Mucosa of rectum (tissue), 2 donors: ENCODE results near the gene AGBL4.

Experiments
- H3K27ac ChIP-seq, 2 donors: one replicate each; pipeline ENCODE4 v1.7.0; 2013; ENCODE audit warnings: inconsistent platforms in 2 of 2, low read depth in 2 of 2, low read length in 2 of 2
- H3K27me3 ChIP-seq, 2 donors: one replicate each; pipeline ENCODE4 v1.7.0; 2013; ENCODE audit warnings: low read length in 2 of 2; ENCODE audit not compliant: control insufficient read depth in 2 of 2, insufficient read depth in 2 of 2
- H3K36me3 ChIP-seq, 2 donors: one replicate each; pipeline ENCODE4 v1.7.0; 2013; ENCODE audit warnings: low read length in 2 of 2; ENCODE audit not compliant: control insufficient read depth in 2 of 2, insufficient read depth in 2 of 2
- H3K4me1 ChIP-seq, 2 donors: one replicate each; pipeline ENCODE4 v1.7.0; 2013; ENCODE audit warnings: low read length in 2 of 2, mild to moderate bottlenecking in 1 of 2; ENCODE audit not compliant: control insufficient read depth in 2 of 2, insufficient read depth in 2 of 2
- H3K4me3 ChIP-seq, 2 donors: one replicate each; pipeline ENCODE4 v1.7.0; 2013; ENCODE audit warnings: low read length in 2 of 2
- H3K9ac ChIP-seq, 2 donors: one replicate each; pipeline ENCODE4 v1.7.0; 2013; ENCODE audit warnings: low read length in 2 of 2, low read depth in 1 of 2, mild to moderate bottlenecking in 1 of 2
- H3K9me3 ChIP-seq, 2 donors: one replicate each; pipeline ENCODE4 v1.7.0; 2013; ENCODE audit warnings: low read length in 2 of 2; ENCODE audit not compliant: control insufficient read depth in 2 of 2
- donor health status: healthy.
- donor health status: Normal muscosa, but diverticular disease.

Gene AGBL4

GRCh38 chr1:48718705-48719104 is 1305.0 kb downstream of the AGBL4 start:
- H3K36me3 ChIP-seq: no peaks in the 10 kb centered on the region
- H3K27ac ChIP-seq: no peak overlapping the region
- H3K27me3 ChIP-seq: no peaks in the 10 kb centered on the region
- no peak overlapping the region for H3K4me3 ChIP-seq
- H3K9me3 ChIP-seq: no peaks in the 10 kb centered on the region
- no peaks in the 10 kb centered on the region for H3K4me1 ChIP-seq
- H3K9ac ChIP-seq: no peak overlapping the region

GRCh38 chr1:48718116-48718630 is 1305.6 kb downstream of the AGBL4 start:
- Histone ChIP-seq H3K27me3 (no peaks in the 10 kb centered on the region), H3K36me3 (no peaks in the 10 kb centered on the region), H3K4me3 (no peak overlapping the region), H3K9ac (no peak overlapping the region), H3K9me3 (no peaks in the 10 kb centered on the region), H3K4me1 (no peaks in the 10 kb centered on the region), H3K27ac (no peak overlapping the region)

GRCh38 chr1:48717082-48717481 is 1306.7 kb downstream of the AGBL4 start:
- Histone ChIP-seq H3K27ac (no peak overlapping the region), H3K27me3 (no peaks in the 10 kb centered on the region), H3K9me3 (no peaks in the 10 kb centered on the region), H3K36me3 (no peaks in the 10 kb centered on the region), H3K4me3 (no peak overlapping the region), H3K4me1 (no peaks in the 10 kb centered on the region), H3K9ac (no peak overlapping the region)

GRCh38 chr1:48715921-48716320 is 1307.8 kb downstream of the AGBL4 start:
- Histone ChIP-seq H3K9me3 (no peaks in the 10 kb centered on the region), H3K27ac (no peak overlapping the region), H3K27me3 (no peaks in the 10 kb centered on the region), H3K36me3 (no peaks in the 10 kb centered on the region), H3K4me3 (no peak overlapping the region), H3K9ac (no peak overlapping the region), H3K4me1 (no peaks in the 10 kb centered on the region)

- H3K9me3 ChIP-seq: no peaks in the 10 kb centered on the region
- H3K36me3 ChIP-seq: no peaks in the 10 kb centered on the region
- no peaks in the 10 kb centered on the region for H3K27me3 ChIP-seq
- no peak overlapping the region for H3K4me3 ChIP-seq
- H3K4me1 ChIP-seq: no peaks in the 10 kb centered on the region
- H3K27ac ChIP-seq: no peak overlapping the region
- no peak overlapping the region for H3K9ac ChIP-seq
Observed at GRCh38 chr1:48710915-48711314, 1312.8 kb downstream of the AGBL4 start.

- Histone ChIP-seq H3K27me3 (no peaks in the 10 kb centered on the region), H3K36me3 (no peaks in the 10 kb centered on the region), H3K27ac (no peak overlapping the region), H3K9ac (no peak overlapping the region), H3K9me3 (no peaks in the 10 kb centered on the region), H3K4me1 (no peaks in the 10 kb centered on the region), H3K4me3 (no peak overlapping the region)
Observed at GRCh38 chr1:48710318-48710717, 1313.4 kb downstream of the AGBL4 start.

- no peak overlapping the region for H3K4me3 ChIP-seq
- H3K4me1 ChIP-seq: no peaks in the 10 kb centered on the region
- no peak overlapping the region for H3K27ac ChIP-seq
- H3K27me3 ChIP-seq: no peaks in the 10 kb centered on the region
- no peaks in the 10 kb centered on the region for H3K36me3 ChIP-seq
- no peaks in the 10 kb centered on the region for H3K9me3 ChIP-seq
- no peak overlapping the region for H3K9ac ChIP-seq
Observed at GRCh38 chr1:48704736-48705135, 1319.0 kb downstream of the AGBL4 start.

GRCh38 chr1:48701445-48701844 is 1322.3 kb downstream of the AGBL4 start:
- H3K36me3 ChIP-seq: no peaks in the 10 kb centered on the region
- H3K4me1 ChIP-seq: no peaks in the 10 kb centered on the region
- no peaks in the 10 kb centered on the region for H3K9me3 ChIP-seq
- no peak overlapping the region for H3K27ac ChIP-seq
- H3K9ac ChIP-seq: no peak overlapping the region
- no peak overlapping the region for H3K4me3 ChIP-seq
- no peaks in the 10 kb centered on the region for H3K27me3 ChIP-seq

GRCh38 chr1:48697066-48697707 is 1326.6 kb downstream of the AGBL4 start:
- Histone ChIP-seq H3K9me3 (no peaks in the 10 kb centered on the region), H3K36me3 (no peaks in the 10 kb centered on the region), H3K9ac (no peak overlapping the region), H3K4me3 (no peak overlapping the region), H3K4me1 (no peaks in the 10 kb centered on the region), H3K27me3 (peaks cover 0 to 3% of the 10 kb centered on the region in 2 donors), H3K27ac (no peak overlapping the region)

GRCh38 chr1:48695161-48695560 is 1328.6 kb downstream of the AGBL4 start:
- Histone ChIP-seq H3K9ac (no peak overlapping the region), H3K27me3 (peaks cover 0 to 3% of the 10 kb centered on the region in 2 donors), H3K36me3 (no peaks in the 10 kb centered on the region), H3K9me3 (no peaks in the 10 kb centered on the region), H3K4me1 (no peaks in the 10 kb centered on the region), H3K27ac (no peak overlapping the region), H3K4me3 (no peak overlapping the region)
